Measurements from ENCODE around the gene STX5. TPM values are rescaled to one million over a fixed set of nuclear protein-coding genes. Genes with fewer than 3 reads are reported as not detected.

STX5 gene, protein sequence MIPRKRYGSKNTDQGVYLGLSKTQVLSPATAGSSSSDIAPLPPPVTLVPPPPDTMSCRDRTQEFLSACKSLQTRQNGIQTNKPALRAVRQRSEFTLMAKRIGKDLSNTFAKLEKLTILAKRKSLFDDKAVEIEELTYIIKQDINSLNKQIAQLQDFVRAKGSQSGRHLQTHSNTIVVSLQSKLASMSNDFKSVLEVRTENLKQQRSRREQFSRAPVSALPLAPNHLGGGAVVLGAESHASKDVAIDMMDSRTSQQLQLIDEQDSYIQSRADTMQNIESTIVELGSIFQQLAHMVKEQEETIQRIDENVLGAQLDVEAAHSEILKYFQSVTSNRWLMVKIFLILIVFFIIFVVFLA
- total RNA-seq (100 to 1,000 TPM in 2 of 5 donors, 10 to 100 TPM in 3; 49.3 to 132 (median 58.0) TPM), total RNA-seq (26.0 to 94.0 (median 56.1) reads per million in 29 experiments)
- total RNA-seq (2013), result 36.0 TPM

DNA sequence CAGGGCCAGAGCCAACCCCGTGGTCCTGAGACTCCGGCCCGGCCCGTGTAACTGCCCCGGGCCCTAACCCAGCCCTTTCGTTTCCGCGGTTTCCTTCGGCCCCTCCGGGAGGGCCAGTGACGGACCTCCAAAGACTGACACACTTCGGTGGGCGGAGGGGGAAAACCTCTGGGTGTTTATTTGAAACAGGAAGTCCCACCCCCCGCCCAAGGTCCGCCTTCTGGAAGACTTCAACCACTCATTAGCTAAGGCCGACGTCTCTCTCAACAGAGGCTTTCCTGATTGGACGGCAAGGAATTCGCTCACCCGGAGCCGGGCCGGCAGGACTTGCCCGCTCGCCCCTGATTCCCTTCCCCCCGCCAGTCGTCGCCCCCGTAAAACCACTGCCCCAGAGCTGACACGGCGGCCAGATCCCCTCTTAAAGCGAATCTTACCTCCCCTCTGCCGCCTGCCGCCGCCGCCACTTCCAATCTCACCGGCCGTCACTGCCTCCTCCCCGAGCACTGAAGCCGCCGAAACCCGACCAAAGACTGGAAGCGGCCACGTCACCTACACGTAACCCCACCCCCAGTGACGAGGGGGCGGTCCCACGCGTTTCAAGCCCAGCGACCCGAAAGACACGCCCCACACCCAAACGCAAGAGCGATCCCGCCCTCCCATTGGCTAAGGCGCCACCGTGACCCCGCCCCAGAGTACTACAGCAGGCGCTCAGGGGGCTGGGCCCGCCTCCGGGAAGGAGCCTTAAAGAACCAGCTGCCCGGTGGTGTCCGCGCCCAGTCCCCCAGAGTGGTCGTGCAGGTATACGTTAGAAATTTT is at the start of gene STX5:
STX5 (minus strand) TSS at position 532 of the 816 bp plus-strand sequence. CDS start 808 bp downstream, outside the sequence.
- peak within 1 kb of the TSS; percentile 94 to 99 (median 97) for H3K4me3 Mint-ChIP-seq
- H3K27ac Mint-ChIP-seq, result peak within 1 kb of the TSS; percentile 98 to 99
- WGBS (ENCODE audit: insufficient coverage), result 0% methylated on average over 55 of the region's 65 CpGs
- peaks cover 41 to 52% (median 48%) of the 10 kb centered on the region in 3 donors for H3K4me1 Mint-ChIP-seq
- CTCF ChIA-PET, result interaction anchor here in 1 of 2 donors (0.6 to 1.4 kb wide), 6 partner anchors 25 to 105 kb away, joined by 3 to 6 read pairs (median 4); partner anchors contain the start of genes HNRNPUL2, SLC3A2 and ZBTB3
- no peaks in the 10 kb centered on the region for H3K27me3 ChIP-seq (replicated peaks in 1 of 2; ENCODE audit: control insufficient read depth in 2 of 2, extremely low read depth in 1 of 2, insufficient read depth in 2 of 2, low read length in 1 of 2)
- DNase-seq, result peak; percentile 97 to 100 (median 100)
- no peaks in the 10 kb centered on the region for H3K27me3 Mint-ChIP-seq
- peaks cover 13 to 42% of the 10 kb centered on the region in 2 experiments for H3K4me1 ChIP-seq (ENCODE audit: control insufficient read depth in 1 of 2, extremely low read depth in 1 of 2, insufficient read depth in 2 of 2, low read length in 2 of 2)
- peak; percentile 89 to 97 (median 94) for ATAC-seq (replicated peaks in 1 of 4)
- POLR2A ChIA-PET, result interaction anchor here (0.6 to 2.1 kb wide), 16 partner anchors 9 to 1054 kb away, joined by 3 to 19 read pairs (median 6); partner anchors contain the start of genes HNRNPUL2 (in 1 of the 2), SLC3A2 (in 1 of the 2), TMEM179B (in 1 of the 2) and ZBTB3 (in 1 of the 2)
- peaks cover 33% of the 10 kb centered on the region for H3K36me3 Mint-ChIP-seq
- peak within 1 kb of the TSS; percentile 96 to 97 for H3K4me3 ChIP-seq (ENCODE audit: control insufficient read depth in 1 of 2, extremely low read depth in 1 of 2, low read length in 1 of 2)
- peaks cover 7 to 51% of the 10 kb centered on the region in 2 donors for H3K36me3 ChIP-seq (ENCODE audit: control insufficient read depth in 2 of 2, extremely low read depth in 1 of 2, insufficient read depth in 1 of 2, low read length in 1 of 2)
- H3K27ac ChIP-seq (ENCODE audit: low read length), result peak within 1 kb of the TSS; percentile 95
- H3K9me3 Mint-ChIP-seq, result no peaks in the 10 kb centered on the region
- H3K9me3 ChIP-seq, result no peaks in the 10 kb centered on the region

DNA sequence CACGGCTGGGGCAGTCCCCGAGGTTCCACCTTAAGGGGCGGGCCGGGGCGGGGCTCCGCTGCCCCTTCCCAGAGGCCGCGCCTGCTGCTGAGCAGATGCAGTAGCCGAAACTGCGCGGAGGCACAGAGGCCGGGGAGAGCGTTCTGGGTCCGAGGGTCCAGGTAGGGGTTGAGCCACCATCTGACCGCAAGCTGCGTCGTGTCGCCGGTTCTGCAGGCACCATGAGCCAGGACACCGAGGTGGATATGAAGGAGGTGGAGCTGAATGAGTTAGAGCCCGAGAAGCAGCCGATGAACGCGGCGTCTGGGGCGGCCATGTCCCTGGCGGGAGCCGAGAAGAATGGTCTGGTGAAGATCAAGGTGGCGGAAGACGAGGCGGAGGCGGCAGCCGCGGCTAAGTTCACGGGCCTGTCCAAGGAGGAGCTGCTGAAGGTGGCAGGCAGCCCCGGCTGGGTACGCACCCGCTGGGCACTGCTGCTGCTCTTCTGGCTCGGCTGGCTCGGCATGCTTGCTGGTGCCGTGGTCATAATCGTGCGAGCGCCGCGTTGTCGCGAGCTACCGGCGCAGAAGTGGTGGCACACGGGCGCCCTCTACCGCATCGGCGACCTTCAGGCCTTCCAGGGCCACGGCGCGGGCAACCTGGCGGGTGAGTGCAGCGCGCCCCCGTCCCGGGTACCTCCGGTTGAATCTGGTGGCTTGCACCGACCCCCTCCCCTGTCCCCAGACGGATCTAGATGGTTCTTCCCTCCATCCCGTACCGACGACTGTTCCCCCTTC is 49.1 kb upstream of the STX5 start, which contains the start of gene SLC3A2:
SLC3A2 (plus strand) TSS at position 94 of the 776 bp plus-strand sequence; CDS start at position 222, 128 bp downstream.
- Histone ChIP-seq H3K9me3 (no peaks in the 10 kb centered on the region), H3K36me3 (ENCODE audit: control insufficient read depth in 2 of 2, extremely low read depth in 1 of 2, insufficient read depth in 1 of 2, low read length in 1 of 2) (peaks cover 21 to 36% of the 10 kb centered on the region in 2 donors), H3K4me3 (ENCODE audit: control insufficient read depth in 1 of 2, extremely low read depth in 1 of 2, low read length in 1 of 2) (peak within 1 kb of the TSS; percentile 94 to 97), H3K27ac (ENCODE audit: low read length) (peak within 1 kb of the TSS; percentile 98), H3K27me3 (replicated peaks in 1 of 2; ENCODE audit: control insufficient read depth in 2 of 2, extremely low read depth in 1 of 2, insufficient read depth in 2 of 2, low read length in 1 of 2) (no peaks in the 10 kb centered on the region), H3K4me1 (ENCODE audit: control insufficient read depth in 1 of 2, extremely low read depth in 1 of 2, insufficient read depth in 2 of 2, low read length in 2 of 2) (peaks cover 12 to 48% of the 10 kb centered on the region in 2 experiments)
- ATAC-seq (replicated peaks in 1 of 4) (peak; percentile 80 to 83 (median 82)), DNase-seq (peak; percentile 71 to 93 (median 83))
- peaks cover 40% of the 10 kb centered on the region for H3K36me3 Mint-ChIP-seq
- ChIA-PET CTCF (interaction anchor here (0.5 to 2.6 kb wide), 18 partner anchors 10 to 1450 kb away, joined by 3 to 17 read pairs (median 4); partner anchors contain the start of genes C11orf98 (in 1 of the 2), CSKMT (in 1 of the 2), HNRNPUL2 (in 1 of the 2) and TEX54 (in 1 of the 2)), POLR2A (interaction anchor here (0.5 to 2.2 kb wide), 14 partner anchors 18 to 1459 kb away, joined by 3 to 7 read pairs (median 5); partner anchors contain the start of genes CCDC88B (in 1 of the 2), STX5 (in 1 of the 2), WDR74 (in 1 of the 2) and ZBTB3 (in 1 of the 2))
- H3K27me3 Mint-ChIP-seq, result no peaks in the 10 kb centered on the region
- H3K9me3 Mint-ChIP-seq, result no peaks in the 10 kb centered on the region
- peak within 1 kb of the TSS; percentile 97 to 100 (median 100) for H3K4me3 Mint-ChIP-seq
- WGBS (ENCODE audit: insufficient coverage), result under 1% methylated on average over 69 of the region's 69 CpGs
- peak within 1 kb of the TSS; percentile 100 for H3K27ac Mint-ChIP-seq
- peaks cover 46 to 55% (median 50%) of the 10 kb centered on the region in 3 donors for H3K4me1 Mint-ChIP-seq

DNA sequence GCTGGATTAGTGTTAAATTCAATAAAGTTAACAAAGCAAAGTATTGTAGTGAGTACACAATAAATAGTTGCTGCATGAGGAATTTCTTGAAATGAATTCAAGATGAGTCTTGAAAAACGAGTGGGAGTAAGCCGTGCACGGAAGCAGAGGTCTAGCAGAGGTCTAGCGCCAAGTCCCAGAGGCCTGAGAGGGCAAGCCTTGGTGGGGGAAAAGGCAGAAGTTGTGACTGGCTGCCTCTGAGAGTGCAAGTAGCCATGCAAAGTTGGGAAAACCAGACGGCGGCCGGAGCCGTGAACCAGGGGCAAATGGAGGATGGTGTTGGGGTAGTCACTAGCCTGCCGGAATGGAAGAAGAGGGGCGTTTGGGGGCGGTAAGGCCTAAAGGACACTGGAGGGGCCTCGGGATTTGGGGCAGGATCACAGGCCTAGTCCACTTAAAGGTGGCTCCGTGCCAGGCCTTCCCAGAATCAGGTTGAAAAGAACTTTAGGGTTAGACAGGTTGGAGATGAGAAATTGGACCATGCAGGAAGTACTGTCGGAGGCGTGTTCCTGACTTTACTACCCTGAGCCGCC is 48.5 kb upstream of the STX5 start:
- H3K4me1 Mint-ChIP-seq, result peaks cover 41 to 51% (median 44%) of the 10 kb centered on the region in 3 donors
- no peaks in the 10 kb centered on the region for H3K27me3 ChIP-seq (replicated peaks in 1 of 2; ENCODE audit: control insufficient read depth in 2 of 2, extremely low read depth in 1 of 2, insufficient read depth in 2 of 2, low read length in 1 of 2)
- ATAC-seq (replicated peaks in 1 of 4) (no peak), DNase-seq (peak in 2 of 35 experiments; percentile 2 to 9)
- peak overlapping the region; percentile 100 for H3K27ac Mint-ChIP-seq
- ChIA-PET POLR2A (interaction anchor here in 1 of 2 donors (0.8 to 2.2 kb wide), 3 partner anchors 25 to 49 kb away, joined by 3 to 6 read pairs (median 5); partner anchors contain the start of gene STX5), CTCF (interaction anchor here (0.5 to 2.6 kb wide), 8 partner anchors 24 to 289 kb away, joined by 3 to 17 read pairs (median 5); partner anchors contain the start of genes TEX54 (in 1 of the 2), TMEM179B (in 1 of the 2), TUT1 (in 1 of the 2) and ZBTB3 (in 1 of the 2))
- H3K9me3 ChIP-seq, result no peaks in the 10 kb centered on the region
- peaks cover 34% of the 10 kb centered on the region for H3K36me3 Mint-ChIP-seq
- peak overlapping the region; percentile 94 to 97 for H3K4me3 ChIP-seq (ENCODE audit: control insufficient read depth in 1 of 2, extremely low read depth in 1 of 2, low read length in 1 of 2)
- H3K27me3 Mint-ChIP-seq, result no peaks in the 10 kb centered on the region
- peak overlapping the region; percentile 97 to 100 (median 100) for H3K4me3 Mint-ChIP-seq
- peaks cover 17 to 29% of the 10 kb centered on the region in 2 donors for H3K36me3 ChIP-seq (ENCODE audit: control insufficient read depth in 2 of 2, extremely low read depth in 1 of 2, insufficient read depth in 1 of 2, low read length in 1 of 2)
- peak overlapping the region; percentile 98 for H3K27ac ChIP-seq (ENCODE audit: low read length)
- H3K4me1 ChIP-seq (ENCODE audit: control insufficient read depth in 1 of 2, extremely low read depth in 1 of 2, insufficient read depth in 2 of 2, low read length in 2 of 2), result peaks cover 12 to 46% of the 10 kb centered on the region in 2 experiments
- no peaks in the 10 kb centered on the region for H3K9me3 Mint-ChIP-seq
- WGBS (ENCODE audit: insufficient coverage), result 2% methylated on average over 15 of the region's 16 CpGs

DNA sequence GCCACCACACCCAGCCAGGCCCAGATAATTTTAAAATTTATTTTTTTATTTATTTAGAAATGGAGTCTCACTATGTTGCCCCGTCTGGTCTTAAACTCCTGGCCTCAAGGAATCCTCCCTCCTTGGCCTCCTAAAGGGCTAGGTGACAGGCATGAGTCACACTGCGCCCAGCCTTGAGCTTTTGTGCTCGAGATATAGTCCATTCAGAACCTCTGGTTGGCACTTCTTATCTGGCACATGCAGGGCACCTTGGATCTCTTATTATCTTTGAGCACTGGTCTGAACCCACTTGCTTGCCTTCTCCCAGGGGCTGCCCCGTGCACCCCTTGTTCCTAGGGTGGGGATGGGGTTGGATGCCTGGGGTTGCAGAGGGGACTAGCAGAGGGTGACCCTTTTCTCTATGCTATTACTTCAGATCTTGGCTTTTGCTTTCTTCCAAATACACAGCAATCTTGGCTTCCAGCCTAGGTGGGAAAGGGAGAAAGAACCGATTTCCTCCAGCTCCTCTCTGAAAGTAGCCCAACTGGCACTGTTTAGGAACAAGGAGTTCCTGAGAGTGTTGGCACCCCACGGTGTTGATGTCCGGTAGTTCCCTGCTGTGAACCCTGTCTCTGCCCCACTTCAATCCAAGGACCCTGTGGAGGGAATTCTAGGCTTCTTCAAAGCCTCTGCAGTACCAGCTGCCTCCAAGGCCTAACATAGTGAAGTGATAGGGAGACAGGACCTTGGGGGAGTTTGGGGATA is 47.6 kb upstream of the STX5 start:
- Histone ChIP-seq H3K4me1 (ENCODE audit: control insufficient read depth in 1 of 2, extremely low read depth in 1 of 2, insufficient read depth in 2 of 2, low read length in 2 of 2) (peaks cover 12 to 40% of the 10 kb centered on the region in 2 experiments), H3K27ac (ENCODE audit: low read length) (peak overlapping the region; percentile 98), H3K9me3 (no peaks in the 10 kb centered on the region), H3K4me3 (ENCODE audit: control insufficient read depth in 1 of 2, extremely low read depth in 1 of 2, low read length in 1 of 2) (no peak overlapping the region), H3K27me3 (replicated peaks in 1 of 2; ENCODE audit: control insufficient read depth in 2 of 2, extremely low read depth in 1 of 2, insufficient read depth in 2 of 2, low read length in 1 of 2) (no peaks in the 10 kb centered on the region), H3K36me3 (ENCODE audit: control insufficient read depth in 2 of 2, extremely low read depth in 1 of 2, insufficient read depth in 1 of 2, low read length in 1 of 2) (peaks cover 11 to 21% of the 10 kb centered on the region in 2 donors)
- Mint-ChIP-seq H3K36me3 (peaks cover 29% of the 10 kb centered on the region), H3K4me1 (peaks cover 37 to 47% (median 40%) of the 10 kb centered on the region in 3 donors), H3K9me3 (no peaks in the 10 kb centered on the region), H3K4me3 (peak overlapping the region; percentile 97 to 100 (median 100)), H3K27me3 (no peaks in the 10 kb centered on the region), H3K27ac (peak overlapping the region; percentile 100)
- ChIA-PET CTCF (no interaction called here), POLR2A (interaction anchor here in 1 of 2 donors (2.2 kb wide), 1 partner anchor 38 kb away, joined by 5 read pairs; no protein-coding TSS in a partner anchor)
- DNase-seq (no peak), ATAC-seq (replicated peaks in 1 of 4) (no peak)
- 81% methylated on average over 4 of the region's 7 CpGs for WGBS (ENCODE audit: insufficient coverage)

DNA sequence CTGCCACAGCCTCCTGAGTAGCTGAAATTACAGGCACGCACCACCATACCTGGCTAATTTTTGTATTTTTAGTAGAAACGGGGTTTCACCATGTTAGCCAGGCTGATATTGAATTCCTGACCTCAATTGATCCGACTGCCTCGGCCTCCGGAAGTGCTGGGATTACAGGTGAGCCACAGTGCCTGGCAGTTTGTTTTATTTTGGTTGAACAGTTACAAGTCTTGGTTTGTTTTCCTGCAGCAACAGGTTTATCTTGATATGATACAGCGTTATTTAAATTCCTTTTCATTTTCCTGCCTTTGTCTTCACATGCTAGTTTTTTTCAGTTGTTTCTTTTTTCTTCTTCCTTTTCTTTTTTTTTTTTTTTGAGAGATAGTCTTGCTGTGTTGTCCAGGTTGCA is 44.9 kb upstream of the STX5 start:
- POLR2A ChIA-PET, result interaction anchor here (0.6 to 0.7 kb wide), 2 partner anchors 11 to 77 kb away, joined by 6 to 8 read pairs; no protein-coding TSS in a partner anchor
- no peak overlapping the region for H3K4me3 ChIP-seq (ENCODE audit: control insufficient read depth in 1 of 2, extremely low read depth in 1 of 2, low read length in 1 of 2)
- ATAC-seq (replicated peaks in 1 of 4), result no peak
- no peaks in the 10 kb centered on the region for H3K27me3 ChIP-seq (replicated peaks in 1 of 2; ENCODE audit: control insufficient read depth in 2 of 2, extremely low read depth in 1 of 2, insufficient read depth in 2 of 2, low read length in 1 of 2)
- H3K4me1 Mint-ChIP-seq, result peaks cover 12 to 20% (median 13%) of the 10 kb centered on the region in 3 donors
- H3K36me3 Mint-ChIP-seq, result peaks cover 2% of the 10 kb centered on the region
- H3K9me3 Mint-ChIP-seq, result no peaks in the 10 kb centered on the region
- DNase-seq, result no peak
- H3K27me3 Mint-ChIP-seq, result no peaks in the 10 kb centered on the region
- H3K36me3 ChIP-seq (ENCODE audit: control insufficient read depth in 2 of 2, extremely low read depth in 1 of 2, insufficient read depth in 1 of 2, low read length in 1 of 2), result no peaks in the 10 kb centered on the region
- CTCF ChIA-PET, result no interaction called here
- no peak overlapping the region for H3K27ac ChIP-seq (ENCODE audit: low read length)
- no peak overlapping the region for H3K4me3 Mint-ChIP-seq
- H3K4me1 ChIP-seq (ENCODE audit: control insufficient read depth in 1 of 2, extremely low read depth in 1 of 2, insufficient read depth in 2 of 2, low read length in 2 of 2), result peaks cover 2 to 14% of the 10 kb centered on the region in 2 experiments
- 96% methylated on average over 4 of the region's 6 CpGs for WGBS (ENCODE audit: insufficient coverage)
- H3K9me3 ChIP-seq, result no peaks in the 10 kb centered on the region
- H3K27ac Mint-ChIP-seq, result no peak overlapping the region

Measured in T-cell (primary cell).